ENCODE data around the gene PPIH. TPM values are rescaled to one million over a fixed set of nuclear protein-coding genes. Genes with fewer than 3 reads are reported as not detected.
A peak's percentile ranks its signal among the peaks of the same experiment; 100 is the strongest.

Gene PPIH
- total and polyA plus RNA-seq, 2 of the 13 experiments (the other 11 are each of a cell fraction or from before 2014, with no cell fraction given), result 29.9 to 72.6 TPM

DNA sequence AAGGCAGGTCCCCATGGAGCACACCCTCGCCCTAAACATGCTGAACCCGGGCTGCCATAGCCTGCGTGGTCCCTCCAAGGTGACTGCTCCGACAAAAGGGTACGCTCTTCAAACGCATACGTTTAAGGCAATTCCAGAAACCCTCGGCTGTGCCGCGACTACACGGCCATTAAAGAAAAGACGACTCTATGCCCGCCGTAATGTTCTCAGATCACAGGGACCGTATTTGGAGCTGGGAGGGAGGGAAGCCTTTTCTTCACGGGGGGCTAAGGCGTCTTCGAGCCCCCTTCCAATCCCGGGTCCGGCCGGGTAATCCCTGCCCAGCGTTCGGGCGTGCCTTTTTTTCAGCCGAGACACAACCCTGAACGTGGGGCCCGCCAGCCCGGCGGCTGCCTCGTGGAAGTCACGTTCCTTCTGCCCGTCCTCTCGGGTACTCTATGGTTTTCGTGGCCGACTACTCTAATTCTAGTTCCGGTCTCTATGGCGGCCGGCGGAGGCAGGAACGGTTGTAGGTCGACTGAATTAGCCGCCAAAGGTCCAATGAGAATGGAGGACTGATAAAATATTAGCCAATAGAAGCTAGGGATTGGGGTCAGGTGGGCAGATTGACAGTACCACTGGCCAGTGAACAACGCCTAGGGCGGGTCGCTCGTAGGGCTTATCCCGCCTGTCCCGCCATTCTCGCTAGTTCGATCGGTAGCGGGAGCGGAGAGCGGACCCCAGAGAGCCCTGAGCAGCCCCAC lies 23.7 kb downstream of the PPIH start, which contains the start of gene YBX1:
TSS of gene YBX1 (plus strand) at position 678 of the 743 bp plus-strand sequence. CDS start 148 bp downstream, outside the sequence.
- H3K4me1 ChIP-seq (ENCODE audit: insufficient read depth, low read length), result peaks cover 46% of the 10 kb centered on the region
- intact Hi-C loops (cut with micrococcal nuclease; ENCODE audit: unreplicated experiment), result loop anchor here (2.0 kb wide), 1 partner anchor 23 kb away; the partner anchor contains the start of gene PPIH
- no peak for TF ChIP-seq KDM6A (CRISPR knock-in tag; IDR thresholded peaks at IDR 0.05; ENCODE audit: low read depth)
- no peak for TF ChIP-seq RFXANK (CRISPR knock-in tag; IDR thresholded peaks at IDR 0.05)
- 0 out of 2 replicates have a peak, but pooled peaks have one; percentile 29 for TF ChIP-seq ZFP37 (CRISPR knock-in tag; IDR thresholded peaks at IDR 0.05; ENCODE audit: borderline replicate concordance)
- TF ChIP-seq ZNF441 (CRISPR knock-in tag; IDR thresholded peaks at IDR 0.05; ENCODE audit: borderline replicate concordance), result peak; percentile 39; the same call in 1 of the 2 replicates
- TF ChIP-seq ZNF367 (CRISPR knock-in tag; IDR thresholded peaks at IDR 0.05; ENCODE audit: borderline replicate concordance), result no peak
- TF ChIP-seq FOXK2 (IDR thresholded peaks at IDR 0.05), result no peak
- TF ChIP-seq, protein P1, sequence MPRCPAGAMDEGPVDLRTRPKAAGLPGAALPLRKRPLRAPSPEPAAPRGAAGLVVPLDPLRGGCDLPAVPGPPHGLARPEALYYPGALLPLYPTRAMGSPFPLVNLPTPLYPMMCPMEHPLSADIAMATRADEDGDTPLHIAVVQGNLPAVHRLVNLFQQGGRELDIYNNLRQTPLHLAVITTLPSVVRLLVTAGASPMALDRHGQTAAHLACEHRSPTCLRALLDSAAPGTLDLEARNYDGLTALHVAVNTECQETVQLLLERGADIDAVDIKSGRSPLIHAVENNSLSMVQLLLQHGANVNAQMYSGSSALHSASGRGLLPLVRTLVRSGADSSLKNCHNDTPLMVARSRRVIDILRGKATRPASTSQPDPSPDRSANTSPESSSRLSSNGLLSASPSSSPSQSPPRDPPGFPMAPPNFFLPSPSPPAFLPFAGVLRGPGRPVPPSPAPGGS (CRISPR knock-in tag; IDR thresholded peaks at IDR 0.05), result peak; percentile 80
- TF ChIP-seq, protein P2, sequence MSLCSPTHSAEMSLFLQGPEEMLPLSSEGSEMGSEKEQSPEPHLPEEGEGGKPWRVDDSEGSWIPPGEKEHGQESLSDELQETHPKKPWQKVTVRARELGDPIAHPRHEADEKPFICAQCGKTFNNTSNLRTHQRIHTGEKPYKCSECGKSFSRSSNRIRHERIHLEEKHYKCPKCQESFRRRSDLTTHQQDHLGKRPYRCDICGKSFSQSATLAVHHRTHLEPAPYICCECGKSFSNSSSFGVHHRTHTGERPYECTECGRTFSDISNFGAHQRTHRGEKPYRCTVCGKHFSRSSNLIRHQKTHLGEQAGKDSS (CRISPR knock-in tag; IDR thresholded peaks at IDR 0.05; ENCODE audit: borderline replicate concordance, low read depth), result peak; percentile 78; the same call in 1 of the 2 replicates
- TF ChIP-seq TP53 (CRISPR knock-in tag; conservative IDR thresholded peaks at IDR 0.05), result no peak
- TF ChIP-seq ZNF670 (CRISPR knock-in tag; IDR thresholded peaks at IDR 0.05; ENCODE audit: borderline replicate concordance), result 0 out of 2 replicates have a peak, but pooled peaks have one; percentile 78
- TF ChIP-seq ZNF30 (CRISPR knock-in tag; IDR thresholded peaks at IDR 0.05), result no peak
- TF ChIP-seq, protein P3, sequence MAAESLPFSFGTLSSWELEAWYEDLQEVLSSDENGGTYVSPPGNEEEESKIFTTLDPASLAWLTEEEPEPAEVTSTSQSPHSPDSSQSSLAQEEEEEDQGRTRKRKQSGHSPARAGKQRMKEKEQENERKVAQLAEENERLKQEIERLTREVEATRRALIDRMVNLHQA (CRISPR knock-in tag; IDR thresholded peaks at IDR 0.05), result no peak
- 0 out of 2 replicates have a peak, but pooled peaks have one; percentile 37 for TF ChIP-seq ZNF598 (CRISPR knock-in tag; IDR thresholded peaks at IDR 0.05; ENCODE audit: borderline replicate concordance)
- no peak for TF ChIP-seq MATR3 (CRISPR knock-in tag; IDR thresholded peaks at IDR 0.05)
- TF ChIP-seq ZNF747 (CRISPR knock-in tag; IDR thresholded peaks at IDR 0.05; ENCODE audit: borderline replicate concordance), result no peak
- peak; percentile 83; the same call in 1 of the 2 replicates for TF ChIP-seq TGIF2 (CRISPR knock-in tag; IDR thresholded peaks at IDR 0.05)
- TF ChIP-seq, protein P4, sequence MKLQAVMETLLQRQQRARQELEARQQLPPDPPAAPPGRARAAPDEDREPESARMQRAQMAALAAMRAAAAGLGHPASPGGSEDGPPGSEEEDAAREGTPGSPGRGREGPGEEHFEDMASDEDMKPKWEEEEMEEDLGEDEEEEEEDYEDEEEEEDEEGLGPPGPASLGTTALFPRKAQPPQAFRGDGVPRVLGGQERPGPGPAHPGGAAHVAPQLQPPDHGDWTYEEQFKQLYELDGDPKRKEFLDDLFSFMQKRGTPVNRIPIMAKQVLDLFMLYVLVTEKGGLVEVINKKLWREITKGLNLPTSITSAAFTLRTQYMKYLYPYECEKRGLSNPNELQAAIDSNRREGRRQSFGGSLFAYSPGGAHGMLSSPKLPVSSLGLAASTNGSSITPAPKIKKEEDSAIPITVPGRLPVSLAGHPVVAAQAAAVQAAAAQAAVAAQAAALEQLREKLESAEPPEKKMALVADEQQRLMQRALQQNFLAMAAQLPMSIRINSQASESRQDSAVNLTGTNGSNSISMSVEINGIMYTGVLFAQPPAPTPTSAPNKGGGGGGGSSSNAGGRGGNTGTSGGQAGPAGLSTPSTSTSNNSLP (IDR thresholded peaks at IDR 0.05; ENCODE audit: low read depth, low read length), result no peak
- TF ChIP-seq THAP11 (CRISPR knock-in tag; IDR thresholded peaks at IDR 0.05), result peak; percentile 86
- TF ChIP-seq FOXJ3 (CRISPR knock-in tag; IDR thresholded peaks at IDR 0.05; ENCODE audit: borderline replicate concordance), result no peak; the same call in 1 of the 2 replicates
- TF ChIP-seq ZNF333 (CRISPR knock-in tag; IDR thresholded peaks at IDR 0.05; ENCODE audit: borderline replicate concordance), result 0 out of 2 replicates have a peak, but pooled peaks have one; percentile 65

More for the DNA sequence above, 23.7 kb downstream of the PPIH start, which contains the start of gene YBX1:
- H4K20me1 ChIP-seq (ENCODE audit: insufficient read depth, low read length), result peaks cover 38% of the 10 kb centered on the region
- peak within 1 kb of the TSS; percentile 97 for H3K9ac ChIP-seq (ENCODE audit: insufficient read depth, low read depth, low read length)
- 0% methylated on average over 42 of the region's 54 CpGs for WGBS (ENCODE audit: low lambda C conversion rate)
- H2AFZ ChIP-seq (ENCODE audit: low read length), result no peak within 1 kb of the TSS
- POLR2A ChIA-PET, result interaction anchor here (0.6 to 5.3 kb wide), 25 partner anchors 8 to 298 kb away, joined by 3 to 51 read pairs (median 5); partner anchors contain the start of genes C1orf50, CLDN19, P3H1 and PPIH
- CTCF ChIA-PET (ENCODE audit: low intra/inter-chr PET ratio, low total read pairs), result no interaction called here
- BruUV-seq (replicated peaks), result no TSS peak
- peaks cover 61% of the 10 kb centered on the region for H3K79me2 ChIP-seq (ENCODE audit: insufficient read depth, low read length)
- no peaks in the 10 kb centered on the region for H3K9me3 ChIP-seq (ENCODE audit: low read length)
- FAIRE-seq (peak; percentile 94), DNase-seq (ENCODE audit: low spot score) (peak; percentile 98), ATAC-seq (peak; percentile 95)
- H3K27me3 ChIP-seq (ENCODE audit: control insufficient read depth in 1 of 2, insufficient read depth in 2 of 2, low read length in 2 of 2), result no peaks in the 10 kb centered on the region; a peak in 1 of 5 replicates
- in situ Hi-C loops (cut with HindIII; ENCODE audit: extremely low pct_ligation_motif_present, low pct_unique_long_range_greater_than_20kb), result no loop called here
- H3K4me2 ChIP-seq (ENCODE audit: low read depth, low read length), result peak within 1 kb of the TSS; percentile 99
- peaks cover 0 to 6% of the 10 kb centered on the region in 2 experiments; a peak in 3 of 5 replicates for H3K36me3 ChIP-seq (replicated peaks in 1 of 2; ENCODE audit: control insufficient read depth in 1 of 2, insufficient read depth in 2 of 2, low read length in 2 of 2)
- H3K4me3 ChIP-seq (replicated peaks in 1 of 3; ENCODE audit: insufficient read depth in 1 of 3, low read depth in 2 of 3, low read length in 3 of 3), result peak within 1 kb of the TSS; percentile 76 to 87 (median 86)
- H3K27ac ChIP-seq (ENCODE audit: extremely low read length, insufficient read depth, low read length), result peak within 1 kb of the TSS; percentile 95
